Subcutaneous adipose tissue (tissue), 4 donors: ENCODE results near the gene ZNF837. TPM values are rescaled to one million over a fixed set of nuclear protein-coding genes. Genes with fewer than 3 reads are reported as not detected.

Experiments
- CTCF ChIP-seq: fragments of 450-650 bp; IDR thresholded peaks from one replicate; pipeline ENCODE4 v1.5.1; 2016; ENCODE audit warnings: low read depth, mild to moderate bottlenecking, control low read depth, antibody characterized with exemption, moderate library complexity
- total RNA-seq, 4 donors: library from RNA; depleted of rRNA; stranded (reverse); fragments of >200 nt; gene quantifications; one replicate each; pipeline ENCODE4 v1.1.0, GENCODE V29; 2016

ZNF837 gene
- total RNA-seq, 4 donors from 2014 or later: 0.65 to 3.2 (median 1.3) TPM

- no peak for TF ChIP-seq CTCF
Measured at GRCh38 chr19:58408152-58409009, 27.6 kb upstream of the ZNF837 start, which contains the start of gene ZNF584. TSS of gene ZNF584 (plus strand) at chr19:58408649. CDS start at chr19:58409148, 499 bp downstream.

- TF ChIP-seq CTCF: no peak
Measured at GRCh38 chr19:58407658-58408151, 26.9 kb upstream of the ZNF837 start.

GRCh38 chr19:58406818-58407657 lies 26.2 kb upstream of the ZNF837 start:
- TF ChIP-seq CTCF: no peak

- no peak for TF ChIP-seq CTCF
Measured at GRCh38 chr19:58401840-58402421, 21.1 kb upstream of the ZNF837 start.

- no peak for TF ChIP-seq CTCF
Measured at GRCh38 chr19:58400916-58401839, 20.3 kb upstream of the ZNF837 start.

- no peak for TF ChIP-seq CTCF
Measured at GRCh38 chr19:58400316-58400915, 19.6 kb upstream of the ZNF837 start.
